Stomach (tissue), 9 donors: ENCODE measurements around the gene MAP4K1. TPM values are rescaled to one million over a fixed set of nuclear protein-coding genes. Genes with fewer than 3 reads are reported as not detected.
"Not testable (repeated sequence)": the region's sequence is repeated elsewhere in the genome, so short reads cannot be mapped to it uniquely, and the experiment has no call there.

Experiments used
- DNase-seq, 2 donors: peaks; one replicate each; pipeline versions ENCODE4 v3.0.0 to v3.0.0-alpha.2; 2013 to 2019
- H3K27ac ChIP-seq, 5 donors: fragments of 200-600 bp in 4 of 5; sonication (generic) in 4 of 5; one replicate each; pipeline ENCODE4 v1.5.1; 2013 to 2019; ENCODE audit warnings: mild to moderate bottlenecking in 1 of 5, moderate library complexity in 1 of 5
- H3K27me3 ChIP-seq, 3 donors: fragments of 200-600 bp; sonication (generic); one replicate each; pipeline ENCODE4 v1.5.1; 2017 to 2019; ENCODE audit warnings: mixed run types in 1 of 3
- H3K36me3 ChIP-seq, 4 donors: fragments of 200-600 bp; sonication (generic); 1 replicate in 3 of 4; 2 replicates in 1 of 4; pipeline ENCODE4 v1.5.1; 2016 to 2019
- H3K4me1 ChIP-seq, 4 donors: fragments of 200-600 bp; sonication (generic); one replicate each; pipeline ENCODE4 v1.5.1; 2016 to 2019
- H3K4me3 ChIP-seq, 4 donors: fragments of 200-600 bp; sonication (generic) in 3 of 4; one replicate each; pipeline ENCODE4 v1.5.1; 2016 to 2019; ENCODE audit warnings: mild to moderate bottlenecking in 1 of 4
- H3K9me3 ChIP-seq, 4 donors: fragments of 200-600 bp; sonication (generic); one replicate each; pipeline ENCODE4 v1.5.1; 2016 to 2019
- CTCF ChIP-seq, 7 experiments: fragments of 450-650 bp in 4 of 7; fragments of 200-600 bp in 3 of 7; sonication (generic) in 3 of 7; IDR thresholded peaks; one replicate each; pipeline ENCODE4 v1.5.1; 2016 to 2019; ENCODE audit warnings: antibody characterized with exemption in 7 of 7, control low read depth in 2 of 7, mild to moderate bottlenecking in 1 of 7
- EP300 ChIP-seq: sonication (generic); formaldehyde crosslinking; IDR thresholded peaks from one replicate; pipeline ENCODE4 v1.6.1; 2017; ENCODE audit warnings: antibody characterized with exemption
- POLR2A ChIP-seq, 4 donors: fragments of 450-650 bp; IDR thresholded peaks; one replicate each; pipeline ENCODE4 v1.6.1; 2016; ENCODE audit warnings: antibody characterized with exemption in 4 of 4, control low read depth in 2 of 4, mild to moderate bottlenecking in 1 of 4, moderate library complexity in 1 of 4
- POLR2AphosphoS5 ChIP-seq, 3 donors: sonication (generic); formaldehyde crosslinking; IDR thresholded peaks; one replicate each; pipeline ENCODE4 v1.6.1; 2016; ENCODE audit warnings: antibody characterized with exemption in 3 of 3
- WGBS, 5 donors: extraction: QIAGEN DNeasy Blood & Tissue Kit in 3 of 5; methylation state at CpG; one replicate each; pipeline versions ENCODE4 v1.1.5 to v1.1.7; 2013 to 2018; 5-methylcytosine and 5-hydroxymethylcytosine counted together
- intact Hi-C: fragments of 100-400 bp; cut with DNase I; formaldehyde crosslinking; loops from one replicate; pipeline ENCODE4 v1.15.1; 2023; ENCODE audit warnings: low total_unique reads
- polyA plus RNA-seq, 3 donors: library from polyadenylated mRNA; stranded (reverse); fragments of 200-250 nt; gene quantifications; one replicate each; pipeline ENCODE4 v1.2.3, GENCODE V29; 2013
- total RNA-seq, 5 donors: library from RNA; depleted of rRNA; stranded (reverse); fragments of >200 nt; gene quantifications; one replicate each; pipeline versions ENCODE4 v1.1.0 to v1.2.3, GENCODE V29; 2014 to 2016
- donor health status: healthy with polysubstance abuse.
- donor health status: Bipolar disorder and iron deficiency.
- donor health status: healthy.

Gene MAP4K1
- total and polyA plus RNA-seq, 8 donors: 1.2 to 12.9 (median 5.0) TPM; not detected in 1

DNA sequence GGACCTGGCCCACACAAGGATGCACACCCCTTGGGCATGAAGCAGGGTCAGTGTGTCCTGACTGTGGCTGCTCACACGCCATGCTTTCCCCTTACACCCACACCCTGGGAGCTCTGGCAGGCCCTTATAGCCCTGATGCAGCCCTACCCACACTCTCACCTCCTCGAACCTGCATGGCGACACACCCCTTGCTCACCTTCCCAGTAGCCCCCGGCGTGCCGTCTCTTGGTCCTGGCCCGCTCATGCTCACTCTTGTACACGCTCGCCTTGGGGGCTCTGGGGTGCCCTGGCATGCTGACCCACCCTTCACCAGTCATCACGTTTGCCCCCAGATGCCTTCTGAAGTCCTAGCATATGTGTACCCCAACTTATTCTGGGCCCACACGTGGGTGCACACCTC, 56.1 kb downstream of the MAP4K1 start:
- Histone ChIP-seq H3K27me3 (peaks cover 7 to 40% (median 16%) of the 10 kb centered on the region in 3 donors), H3K36me3 (no peaks in the 10 kb centered on the region), H3K27ac (no peak overlapping the region), H3K4me3 (no peak overlapping the region), H3K9me3 (no peaks in the 10 kb centered on the region), H3K4me1 (peaks cover 4 to 7% (median 5%) of the 10 kb centered on the region in 4 donors)
- WGBS, 5 donors: 71 to 89% (median 86%) methylated on average over 11 of the region's 11 CpGs
- intact Hi-C loops: no loop called here
- no peak for DNase-seq
- no peak for TF ChIP-seq CTCF (IDR thresholded peaks at IDR 0.05)
- TF ChIP-seq POLR2A (IDR thresholded peaks at IDR 0.05): no peak
- no peak for TF ChIP-seq EP300
- no peak for TF ChIP-seq POLR2AphosphoS5 (IDR thresholded peaks at IDR 0.05)

- 88 to 94% (median 92%) methylated on average over 42 of the region's 42 CpGs for WGBS, 5 donors
- Histone ChIP-seq H3K36me3 (no peaks in the 10 kb centered on the region), H3K27me3 (peaks cover 7 to 36% (median 16%) of the 10 kb centered on the region in 3 donors), H3K4me1 (peaks cover 4 to 7% (median 5%) of the 10 kb centered on the region in 4 donors), H3K27ac (no peak overlapping the region), H3K9me3 (no peaks in the 10 kb centered on the region), H3K4me3 (no peak overlapping the region)
- no peak for DNase-seq
- intact Hi-C loops: no loop called here
- no peak for TF ChIP-seq EP300
- TF ChIP-seq POLR2AphosphoS5 (IDR thresholded peaks at IDR 0.05): no peak
- no peak for TF ChIP-seq POLR2A (IDR thresholded peaks at IDR 0.05)
- no peak for TF ChIP-seq CTCF (IDR thresholded peaks at IDR 0.05)
Observed at GRCh38 chr19:38561053-38561606, 56.6 kb downstream of the MAP4K1 start.

DNA sequence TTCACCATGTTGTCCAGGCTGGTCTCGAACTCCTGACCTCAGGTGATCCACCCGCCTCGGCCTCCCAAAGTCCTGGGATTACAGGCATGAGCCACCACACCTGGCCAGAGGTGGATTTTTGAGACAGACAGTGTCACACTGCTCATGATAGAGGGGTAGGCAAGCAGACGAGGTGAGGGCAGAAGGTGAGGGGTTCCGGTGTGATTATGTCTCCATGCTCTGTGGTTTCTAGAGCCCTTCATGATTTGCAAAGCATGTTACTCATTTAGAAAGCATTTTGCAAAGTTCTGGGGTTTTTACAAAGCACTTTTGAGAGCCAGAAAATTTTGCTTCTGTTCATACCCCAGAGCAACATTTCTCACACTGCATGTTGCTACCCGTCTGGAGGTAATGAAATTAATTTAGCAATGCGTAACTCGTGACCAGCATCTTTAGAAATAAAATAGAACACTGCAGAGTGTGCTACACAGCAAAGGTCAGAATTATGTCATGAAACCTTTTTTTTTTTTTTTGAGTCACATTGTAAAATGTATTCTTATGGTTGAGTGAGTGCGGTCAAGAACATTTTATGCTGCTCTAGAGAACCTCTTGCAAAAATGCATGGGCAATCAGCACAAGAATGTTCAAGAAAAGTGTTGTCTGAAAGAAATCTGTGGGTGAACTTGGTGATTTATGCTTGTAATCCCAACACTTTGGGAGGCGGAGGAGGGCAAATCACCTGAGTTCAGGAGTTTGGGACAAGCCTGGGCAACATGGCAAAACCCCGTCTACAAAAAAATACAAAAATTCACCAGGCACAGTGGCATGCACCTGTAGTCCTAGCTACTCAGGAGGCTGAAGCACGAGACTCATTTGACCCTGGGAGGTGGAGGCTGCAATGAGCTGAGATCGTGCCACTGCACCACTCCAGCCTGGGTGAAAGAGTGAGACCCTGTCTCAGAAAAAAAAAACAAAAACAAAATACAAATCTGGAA, 58.0 kb downstream of the MAP4K1 start:
- Histone ChIP-seq H3K9me3 (no peaks in the 10 kb centered on the region), H3K27me3 (peaks cover 0 to 23% (median 4%) of the 10 kb centered on the region in 3 donors), H3K27ac (peak overlapping the region in 1 of 5 donors; percentile 10), H3K4me1 (no peaks in the 10 kb centered on the region), H3K4me3 (no peak overlapping the region), H3K36me3 (no peaks in the 10 kb centered on the region)
- intact Hi-C loops: no loop called here
- TF ChIP-seq POLR2AphosphoS5 (IDR thresholded peaks at IDR 0.05) (no peak), EP300 (no peak), CTCF (IDR thresholded peaks at IDR 0.05) (no peak), POLR2A (IDR thresholded peaks at IDR 0.05) (no peak)
- 61 to 74% (median 71%) methylated on average over 13 of the region's 13 CpGs for WGBS, 5 donors
- DNase-seq: no peak

DNA sequence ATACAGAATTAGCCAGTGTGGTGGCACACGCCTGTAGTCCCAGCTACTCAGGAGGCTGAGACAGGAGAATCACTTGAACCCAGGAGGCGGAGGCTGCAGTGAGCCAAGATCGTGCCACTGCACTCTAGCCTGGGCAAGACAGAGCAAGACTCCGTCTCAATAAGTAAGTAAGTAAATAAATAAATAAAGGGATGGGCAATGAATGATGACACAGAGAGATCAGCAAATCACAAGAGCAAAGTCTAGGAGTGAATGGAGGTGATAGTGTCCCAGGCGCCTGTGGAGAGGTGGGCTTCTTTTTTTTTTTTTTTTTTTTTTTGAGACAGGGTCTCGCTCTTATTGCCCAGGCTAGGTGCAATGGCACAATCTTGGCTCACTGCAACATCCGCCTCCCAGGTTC, 58.8 kb downstream of the MAP4K1 start:
- WGBS, 5 donors: 74 to 94% (median 88%) methylated on average over 7 of the region's 7 CpGs
- intact Hi-C loops, H3K4me1 ChIP-seq, H3K9me3 ChIP-seq, H3K4me3 ChIP-seq, DNase-seq, H3K36me3 ChIP-seq, H3K27ac ChIP-seq: not testable (repeated sequence)
- peaks cover 0 to 15% (median 0%) of the 10 kb centered on the region in 3 donors for H3K27me3 ChIP-seq
